Measurements from ENCODE around the gene CHST11. TPM values are rescaled to one million over a fixed set of nuclear protein-coding genes. Genes with fewer than 3 reads are reported as not detected.

Gene CHST11
- total and polyA plus RNA-seq, 9 of the 15 experiments (the other 6 are each of a cell fraction or from before 2014, with no cell fraction given) = 2.3 to 38.7 (median 15.0) TPM

DNA sequence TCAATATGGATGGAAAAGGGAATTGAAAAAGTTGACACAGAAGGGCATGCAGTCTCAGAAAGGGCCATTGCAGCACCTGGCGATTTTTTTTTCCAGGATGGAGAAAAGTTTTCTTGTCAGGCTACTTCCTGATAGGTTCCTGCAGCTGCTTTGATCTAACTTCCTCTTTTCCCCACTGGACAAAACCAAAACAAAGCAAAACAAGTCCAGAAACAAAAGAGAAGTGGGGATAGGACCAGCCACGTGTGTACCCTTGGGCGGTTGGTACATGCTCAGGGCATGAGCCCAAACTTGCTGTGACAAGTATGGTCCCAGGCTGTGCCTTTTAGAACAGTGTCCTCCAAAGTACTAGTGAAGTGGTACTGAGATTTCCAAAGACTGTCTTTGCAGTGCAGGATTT lies 89.8 kb downstream of the CHST11 start:
- in situ Hi-C loops (cut with MboI) (no loop called here), intact Hi-C loops (cut with micrococcal nuclease) (no loop called here)
- no TSS peak for BruUV-seq (replicated peaks)
- Histone ChIP-seq H3K36me3 (ENCODE audit: control insufficient read depth, insufficient read depth, low read length) (peaks cover 5% of the 10 kb centered on the region; the same call in 1 of the 3 replicates), H3K4me2 (ENCODE audit: insufficient read depth, low read length) (no peak overlapping the region), H4K20me1 (replicated peaks; ENCODE audit: control insufficient read depth, insufficient read depth, low read length) (no peaks in the 10 kb centered on the region; the same call in 1 of the 2 replicates), H2AFZ (ENCODE audit: low read depth, low read length) (no peak overlapping the region), H3K27ac (ENCODE audit: extremely low read depth, low read depth, low read length) (no peak overlapping the region), H3K9ac (ENCODE audit: insufficient read depth in 1 of 2, low read depth in 2 of 2, low read length in 2 of 2) (no peak overlapping the region), H3K79me2 (ENCODE audit: control insufficient read depth, insufficient read depth, low read length) (peaks cover 48% of the 10 kb centered on the region; the same call in 2 of the 3 replicates), H3K27me3 (ENCODE audit: control insufficient read depth in 2 of 2, insufficient read depth in 2 of 2, low read length in 2 of 2) (no peaks in the 10 kb centered on the region), H3K4me3 (no peak overlapping the region), H3K9me3 (replicated peaks; ENCODE audit: control insufficient read depth, insufficient read depth, low read depth, low read length) (peaks cover 4% of the 10 kb centered on the region; the same call in 1 of the 2 replicates), H3K4me1 (replicated peaks in 1 of 2; ENCODE audit: control insufficient read depth in 2 of 2, insufficient read depth in 2 of 2, low read length in 2 of 2) (no peaks in the 10 kb centered on the region; a peak in 1 of 5 replicates), H3K9me1 (ENCODE audit: control insufficient read depth, insufficient read depth, low read length) (no peaks in the 10 kb centered on the region)
- FAIRE-seq (no peak), DNase-seq (ENCODE audit: extremely low read depth in 1 of 4, low spot score in 3 of 4) (no peak), ATAC-seq (no peak)
- WGBS (ENCODE audit: insufficient coverage, low coverage, missing lambda C conversion rate) = 40% methylated on average over 3 of the region's 3 CpGs
- CTCF ChIA-PET (ENCODE audit: low intra/inter-chr PET ratio) = no interaction called here
- 0 out of 2 replicates have a peak, but pooled peaks have one; percentile 18 for TF ChIP-seq CTBP1 (IDR thresholded peaks at IDR 0.05; ENCODE audit: borderline replicate concordance)
- TF ChIP-seq SOX6 (IDR thresholded peaks at IDR 0.05) = peak; percentile 21; the same call in 1 of the 2 replicates
- peak; percentile 22; the same call in 1 of the 2 replicates for TF ChIP-seq FOXM1 (IDR thresholded peaks at IDR 0.05; ENCODE audit: low read depth)
- TF ChIP-seq FOXM1 (CRISPR knock-in tag; IDR thresholded peaks at IDR 0.05; ENCODE audit: low read depth) = no peak
- no peak for TF ChIP-seq POLR2A (conservative IDR thresholded peaks at IDR 0.05)
- peak; percentile 31; the same call in 1 of the 2 replicates for TF ChIP-seq ZNF384 (IDR thresholded peaks at IDR 0.05; ENCODE audit: low read depth, low read length)
- peak; percentile 62 for TF ChIP-seq ELF1 (tag; IDR thresholded peaks at IDR 0.05)
- peak; percentile 64; the same call in 1 of the 2 replicates for TF ChIP-seq LEF1 (IDR thresholded peaks at IDR 0.05)
- TF ChIP-seq TCF7L2 (IDR thresholded peaks at IDR 0.05; ENCODE audit: low read depth, low read length) = peak; percentile 73
- TF ChIP-seq SPI1 (IDR thresholded peaks at IDR 0.05; ENCODE audit: borderline replicate concordance, low read depth, low read length) = peak; percentile 77; the same call in 1 of the 2 replicates
- peak in 1 of 2 experiments; percentile 29; a peak in 1 of 4 replicates for TF ChIP-seq FOXK2 (conservative IDR thresholded peaks at IDR 0.05 in 1 of 2, IDR thresholded peaks at IDR 0.05 in 1 of 2; ENCODE audit: low read depth in 2 of 2)
- TF ChIP-seq, protein P1, sequence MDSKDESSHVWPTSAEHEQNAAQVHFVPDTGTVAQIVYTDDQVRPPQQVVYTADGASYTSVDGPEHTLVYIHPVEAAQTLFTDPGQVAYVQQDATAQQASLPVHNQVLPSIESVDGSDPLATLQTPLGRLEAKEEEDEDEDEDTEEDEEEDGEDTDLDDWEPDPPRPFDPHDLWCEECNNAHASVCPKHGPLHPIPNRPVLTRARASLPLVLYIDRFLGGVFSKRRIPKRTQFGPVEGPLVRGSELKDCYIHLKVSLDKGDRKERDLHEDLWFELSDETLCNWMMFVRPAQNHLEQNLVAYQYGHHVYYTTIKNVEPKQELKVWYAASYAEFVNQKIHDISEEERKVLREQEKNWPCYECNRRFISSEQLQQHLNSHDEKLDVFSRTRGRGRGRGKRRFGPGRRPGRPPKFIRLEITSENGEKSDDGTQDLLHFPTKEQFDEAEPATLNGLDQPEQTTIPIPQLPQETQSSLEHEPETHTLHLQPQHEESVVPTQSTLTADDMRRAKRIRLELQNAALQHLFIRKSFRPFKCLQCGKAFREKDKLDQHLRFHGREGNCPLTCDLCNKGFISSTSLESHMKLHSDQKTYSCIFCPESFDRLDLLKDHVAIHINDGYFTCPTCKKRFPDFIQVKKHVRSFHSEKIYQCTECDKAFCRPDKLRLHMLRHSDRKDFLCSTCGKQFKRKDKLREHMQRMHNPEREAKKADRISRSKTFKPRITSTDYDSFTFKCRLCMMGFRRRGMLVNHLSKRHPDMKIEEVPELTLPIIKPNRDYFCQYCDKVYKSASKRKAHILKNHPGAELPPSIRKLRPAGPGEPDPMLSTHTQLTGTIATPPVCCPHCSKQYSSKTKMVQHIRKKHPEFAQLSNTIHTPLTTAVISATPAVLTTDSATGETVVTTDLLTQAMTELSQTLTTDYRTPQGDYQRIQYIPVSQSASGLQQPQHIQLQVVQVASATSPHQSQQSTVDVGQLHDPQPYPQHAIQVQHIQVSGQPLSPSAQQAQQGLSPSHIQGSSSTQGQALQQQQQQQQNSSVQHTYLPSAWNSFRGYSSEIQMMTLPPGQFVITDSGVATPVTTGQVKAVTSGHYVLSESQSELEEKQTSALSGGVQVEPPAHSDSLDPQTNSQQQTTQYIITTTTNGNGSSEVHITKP (IDR thresholded peaks at IDR 0.05; ENCODE audit: partially characterized antibody) = peak; percentile 69
- TF ChIP-seq YY1 (IDR thresholded peaks at IDR 0.05; ENCODE audit: borderline replicate concordance in 1 of 3, control insufficient read depth in 1 of 3, extremely low read depth in 1 of 3, insufficient read depth in 3 of 3, insufficient read length in 1 of 3, insufficient replicate concordance in 2 of 3, low read depth in 1 of 3, low read length in 2 of 3) = no peak
- TF ChIP-seq SRSF9 (IDR thresholded peaks at IDR 0.05; ENCODE audit: borderline replicate concordance, low read depth, low read length) = no peak
- peak; percentile 34; the same call in 1 of the 2 replicates for TF ChIP-seq MYC (IDR thresholded peaks at IDR 0.05; ENCODE audit: low read depth, low read length)
- TF ChIP-seq MYC (CRISPR knock-in tag; IDR thresholded peaks at IDR 0.05; ENCODE audit: borderline replicate concordance, low read depth) = no peak
- TF ChIP-seq TCF7 (IDR thresholded peaks at IDR 0.05; ENCODE audit: borderline replicate concordance) = peak; percentile 68; the same call in 1 of the 2 replicates
- POLR2A ChIA-PET = interaction anchor here (0.6 to 0.8 kb wide), 3 partner anchors 16 to 430 kb away, joined by 3 to 4 read pairs (median 3); no protein-coding TSS in a partner anchor
